Fibroblast of pulmonary artery (primary cell): ENCODE data around the gene TBCD.

Experiments used
- DNase-seq: peaks from one replicate; pipeline ENCODE4 v3.0.0-alpha.2; 2010; ENCODE audit warnings: low read depth
- H3K4me3 ChIP-seq: replicated peaks from 2 replicates; pipeline ENCODE4 v1.5.1; 2011; ENCODE audit warnings: low read depth, mild to moderate bottlenecking, control low read depth, low read length, moderate library complexity
- CTCF ChIP-seq: IDR thresholded peaks from 2 replicates; pipeline ENCODE4 v1.5.1; 2011; ENCODE audit warnings: mild to moderate bottlenecking, control low read depth, low read length, inconsistent platforms; ENCODE audit errors: missing control alignments

TBCD gene

GRCh38 chr17:82920150-82920549 lies 168.3 kb downstream of the TBCD start:
- no peak for TF ChIP-seq CTCF
- no peak for DNase-seq
- H3K4me3 ChIP-seq, result no peak overlapping the region

DNA sequence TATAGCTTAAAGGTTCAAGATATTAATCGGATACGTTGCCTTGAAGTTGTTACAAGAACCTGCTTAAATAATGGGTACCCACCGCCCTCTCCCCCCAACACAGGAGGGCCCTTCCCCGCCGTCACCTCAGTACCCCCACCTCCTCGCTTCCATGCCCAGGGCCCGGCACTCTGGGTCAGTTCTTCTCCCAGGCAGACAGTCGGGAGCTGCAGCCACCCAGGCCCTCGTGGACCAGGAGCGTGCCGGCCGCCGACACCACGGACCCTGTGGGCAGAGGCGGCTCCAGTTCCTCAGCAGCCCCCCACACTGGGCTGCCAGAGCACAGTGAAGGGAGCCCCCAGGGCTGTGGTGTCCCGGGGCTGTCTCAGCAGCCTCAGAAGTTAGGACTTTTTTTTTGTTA lies 168.8 kb downstream of the TBCD start:
- TF ChIP-seq CTCF, result no peak
- H3K4me3 ChIP-seq, result no peak overlapping the region
- no peak for DNase-seq

DNA sequence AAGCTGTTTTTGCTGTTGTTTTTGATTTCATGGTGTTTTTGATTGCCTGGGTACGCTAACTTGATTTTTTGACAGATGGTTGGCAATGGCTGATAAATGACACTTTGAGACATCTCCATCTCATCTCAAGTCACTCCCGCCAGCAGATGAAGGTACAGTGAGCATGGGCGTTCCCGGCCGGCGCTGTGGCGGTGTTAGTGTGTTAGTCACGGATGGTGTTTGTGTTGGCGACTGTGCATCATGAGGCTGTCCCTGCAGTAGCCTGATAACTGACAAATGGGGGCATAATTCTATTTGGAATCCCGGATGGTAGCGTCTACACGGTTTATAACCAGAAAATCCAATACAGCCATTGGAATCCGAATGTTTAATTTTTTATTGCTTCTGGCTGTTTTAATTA lies 169.6 kb downstream of the TBCD start:
- TF ChIP-seq CTCF, result no peak
- H3K4me3 ChIP-seq, result no peak overlapping the region
- DNase-seq, result no peak

DNA sequence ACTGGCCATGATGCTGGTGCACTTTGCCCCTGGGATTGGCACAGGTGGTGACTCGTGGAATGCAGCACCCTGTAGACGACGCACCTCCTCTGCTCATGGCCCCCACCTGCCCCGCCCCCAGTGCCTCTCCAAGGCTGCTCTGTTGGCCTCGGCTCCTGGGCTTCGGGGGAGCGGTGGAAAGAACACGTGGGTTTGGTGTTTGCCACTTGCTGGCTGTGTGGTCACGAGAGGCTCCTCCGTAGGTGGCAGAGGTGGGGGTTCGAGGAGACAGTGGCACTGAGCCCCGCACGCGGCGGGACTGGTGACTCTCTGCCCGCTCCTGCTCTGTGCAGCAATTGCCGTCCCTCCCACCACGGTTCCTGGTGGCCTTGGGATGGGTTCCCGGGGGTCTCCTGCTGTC lies 170.8 kb downstream of the TBCD start:
- no peak for TF ChIP-seq CTCF
- no peak for DNase-seq
- no peak overlapping the region for H3K4me3 ChIP-seq

DNA sequence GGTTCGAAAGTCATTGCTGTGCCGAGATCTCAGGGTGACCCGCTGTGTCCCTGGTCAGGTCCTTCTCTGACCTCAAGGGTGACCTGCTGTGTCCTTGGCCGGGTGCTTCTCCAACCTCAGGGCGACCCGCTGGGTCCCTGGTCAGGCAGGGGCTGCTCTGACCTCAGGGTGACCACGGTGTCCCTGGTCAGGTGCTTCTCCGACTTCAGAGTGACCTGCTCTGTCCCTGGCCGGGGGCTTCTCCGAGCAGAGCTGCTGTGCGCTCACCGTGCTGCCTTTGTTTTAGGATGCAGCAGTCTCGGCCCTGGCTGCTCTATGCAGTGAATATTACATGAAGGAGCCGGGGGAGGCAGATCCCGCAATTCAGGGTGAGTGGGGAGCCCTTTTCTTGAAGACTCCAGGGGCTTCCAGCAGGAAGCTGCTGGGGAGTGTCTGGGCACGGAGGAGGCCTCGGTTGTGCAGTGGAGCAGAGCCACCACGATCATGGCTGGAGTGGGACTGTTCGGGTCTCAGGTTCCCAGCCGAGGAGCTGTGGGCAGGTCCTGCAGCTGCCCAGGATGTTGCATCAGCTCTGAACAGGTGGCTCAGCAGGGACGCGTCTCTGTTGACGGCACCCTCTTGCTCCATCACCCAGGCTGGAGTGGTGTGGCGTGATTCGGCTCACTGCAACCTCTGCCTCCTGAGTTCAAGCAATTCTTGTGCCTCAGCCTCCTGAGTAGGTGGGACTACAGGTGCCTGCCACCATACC lies 171.7 kb downstream of the TBCD start:
- H3K4me3 ChIP-seq, result no peak overlapping the region
- no peak for DNase-seq
- no peak for TF ChIP-seq CTCF

- TF ChIP-seq CTCF, result no peak
- H3K4me3 ChIP-seq, result no peak overlapping the region
- DNase-seq, result no peak
Observed at GRCh38 chr17:82924214-82924613, 172.3 kb downstream of the TBCD start.

GRCh38 chr17:82924812-82925211 lies 172.9 kb downstream of the TBCD start:
- no peak for DNase-seq
- H3K4me3 ChIP-seq, result no peak overlapping the region
- no peak for TF ChIP-seq CTCF
